HG02678 (cell line): ENCODE results near the gene CHCHD6.
"Not testable (repeated sequence)": the region's sequence is repeated elsewhere in the genome, so short reads cannot be mapped to it uniquely, and the experiment has no call there.

ENCODE experiments used
- ATAC-seq: cut with Tn5 transposase; IDR thresholded peaks from one replicate; pipeline ENCODE4 v1.9.1; 2021; ENCODE audit warnings: mild to moderate bottlenecking, moderate library complexity; ENCODE audit not compliant: unreplicated experiment

Gene CHCHD6

GRCh38 chr3:126765187-126766069 lies 61.4 kb downstream of the CHCHD6 start:
- ATAC-seq: no peak

DNA sequence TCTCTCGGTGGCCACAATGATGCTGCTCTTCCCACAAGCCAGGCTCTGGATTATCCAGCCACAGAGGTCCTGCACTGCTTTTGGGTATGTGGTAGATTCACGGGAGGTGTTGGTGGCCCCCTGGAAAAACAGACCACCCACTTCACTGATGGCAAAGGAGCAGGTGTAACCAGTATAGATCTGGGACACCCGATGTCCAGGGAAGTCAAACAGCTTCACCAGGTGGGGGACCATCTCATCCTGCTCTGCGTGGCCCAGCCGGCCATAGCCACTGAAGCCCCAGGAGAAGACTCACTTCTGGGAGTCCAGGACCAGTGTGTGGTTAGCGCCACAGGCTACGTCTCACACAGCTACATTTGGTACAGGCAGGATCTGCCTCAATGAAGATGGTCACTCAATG lies 62.6 kb downstream of the CHCHD6 start:
- ATAC-seq: no peak

DNA sequence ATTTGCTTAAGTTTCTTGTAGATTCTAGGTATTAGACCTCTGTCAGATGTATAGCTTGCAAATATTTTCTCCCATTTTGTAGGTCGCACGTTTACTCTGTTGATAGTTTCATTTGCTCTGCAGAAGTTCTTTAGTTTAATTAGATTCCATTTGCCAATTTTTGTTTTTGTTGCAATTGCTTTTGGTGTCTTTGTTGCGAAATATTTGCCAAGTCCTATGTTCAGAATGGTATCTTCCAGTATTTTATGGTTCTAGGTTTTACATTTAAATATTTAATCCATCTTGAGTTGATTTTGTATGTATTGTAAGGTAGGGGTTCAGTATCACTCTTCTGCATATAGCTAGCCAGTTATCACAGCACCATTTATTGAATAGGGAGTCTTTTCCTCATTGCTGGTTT lies 64.9 kb downstream of the CHCHD6 start:
- ATAC-seq: no peak

GRCh38 chr3:126770096-126770495 lies 66.1 kb downstream of the CHCHD6 start:
- ATAC-seq: no peak

GRCh38 chr3:126773167-126773566 lies 69.1 kb downstream of the CHCHD6 start:
- ATAC-seq: no peak

- no peak for ATAC-seq
Observed at GRCh38 chr3:126773783-126774182, 69.7 kb downstream of the CHCHD6 start.

DNA sequence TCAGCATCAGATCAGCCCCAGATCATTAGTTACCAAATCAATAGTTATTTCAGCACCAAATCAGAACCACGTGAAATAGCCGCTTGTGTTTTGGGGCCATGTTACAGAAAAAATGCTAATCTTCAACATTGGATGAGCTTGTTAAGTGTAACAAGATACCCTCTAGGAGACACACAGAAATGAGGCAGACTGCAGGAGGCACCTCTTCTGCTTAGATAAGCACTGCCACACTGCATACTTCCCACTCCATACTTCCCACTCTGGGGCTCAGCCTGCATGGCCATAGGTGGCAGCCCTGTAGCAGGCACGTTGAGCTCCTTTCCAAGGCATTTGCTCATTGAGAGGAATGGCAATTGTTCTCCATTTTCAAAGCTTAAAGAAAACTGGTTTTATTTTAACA lies 73.3 kb downstream of the CHCHD6 start:
- ATAC-seq: no peak

GRCh38 chr3:126780666-126781065 lies 76.6 kb downstream of the CHCHD6 start:
- ATAC-seq: no peak

DNA sequence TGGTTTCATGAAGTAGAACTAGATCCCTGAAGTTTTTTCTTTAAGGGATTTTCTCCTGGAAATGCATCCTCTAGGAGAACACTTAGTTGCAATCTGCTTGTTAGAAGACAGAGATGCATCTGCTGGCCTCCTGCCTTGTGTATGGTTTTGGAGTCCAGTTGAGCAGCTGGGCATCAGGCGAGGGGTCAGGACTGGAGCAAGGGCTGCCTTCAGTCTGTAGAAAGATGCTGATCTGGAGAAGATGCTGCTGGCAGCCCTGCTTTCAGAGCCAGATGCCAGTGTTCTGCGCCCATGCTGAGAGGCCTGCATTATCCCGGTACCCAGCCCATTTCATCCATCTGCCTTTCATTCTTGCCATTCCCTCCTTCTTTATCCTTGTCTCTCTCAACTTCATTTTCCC lies 77.4 kb downstream of the CHCHD6 start:
- no peak for ATAC-seq

GRCh38 chr3:126781889-126782491 lies 78.0 kb downstream of the CHCHD6 start:
- ATAC-seq: no peak

- ATAC-seq: no peak
Observed at GRCh38 chr3:126782536-126782935, 78.5 kb downstream of the CHCHD6 start.

- ATAC-seq: no peak
Observed at GRCh38 chr3:126784254-126784653, 80.2 kb downstream of the CHCHD6 start.

GRCh38 chr3:126791320-126791719 lies 87.3 kb downstream of the CHCHD6 start:
- ATAC-seq: not testable (repeated sequence)

- ATAC-seq: no peak
Observed at GRCh38 chr3:126792998-126793397, 89.0 kb downstream of the CHCHD6 start.

DNA sequence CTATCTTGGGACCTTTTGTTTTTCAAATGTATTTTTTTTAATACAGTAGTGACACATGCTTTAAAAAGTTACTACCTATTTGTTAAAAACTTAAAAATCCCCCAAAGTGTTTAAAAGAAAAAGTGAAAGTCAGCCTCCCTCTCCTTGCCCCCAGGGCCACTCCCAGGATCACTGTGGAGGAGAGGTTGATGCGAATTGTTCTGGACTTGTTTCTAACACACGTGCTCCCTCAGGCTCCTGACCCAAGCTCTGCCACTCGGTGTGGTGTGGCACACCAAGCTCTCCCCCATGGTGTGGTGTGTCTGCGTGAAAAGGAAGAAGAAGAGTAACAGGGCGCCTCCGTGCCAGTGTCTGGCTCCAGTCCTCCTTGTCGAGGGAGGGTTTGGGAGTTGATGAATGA lies 93.5 kb downstream of the CHCHD6 start:
- no peak for ATAC-seq

GRCh38 chr3:126798521-126798920 lies 94.5 kb downstream of the CHCHD6 start:
- ATAC-seq: no peak

GRCh38 chr3:126799099-126799498 lies 95.1 kb downstream of the CHCHD6 start:
- ATAC-seq: no peak

GRCh38 chr3:126801312-126801711 lies 97.3 kb downstream of the CHCHD6 start:
- ATAC-seq: not testable (repeated sequence)

- ATAC-seq: no peak
Observed at GRCh38 chr3:126807795-126808194, 103.8 kb downstream of the CHCHD6 start.

- ATAC-seq: no peak
Observed at GRCh38 chr3:126811530-126811929, 107.5 kb downstream of the CHCHD6 start.

- no peak for ATAC-seq
Observed at GRCh38 chr3:126816298-126816697, 112.3 kb downstream of the CHCHD6 start.

GRCh38 chr3:126816986-126817777 lies 113.1 kb downstream of the CHCHD6 start:
- ATAC-seq: no peak
